ENCODE data around the gene KIF2C.
A peak's percentile ranks its signal among the peaks of the same experiment; 100 is the strongest.
"Not testable (repeated sequence)": the region's sequence is repeated elsewhere in the genome, so short reads cannot be mapped to it uniquely, and the experiment has no call there.

KIF2C gene

GRCh38 chr1:44798481-44799365 is 59.1 kb downstream of the KIF2C start:
- DNase-seq, result no peak

GRCh38 chr1:44799770-44800584 is 60.3 kb downstream of the KIF2C start, which contains the start of gene PLK3:
Gene PLK3 (plus strand): TSS chr1:44800377. CDS start chr1:44800464, 87 bp downstream.
- peak; percentile 95 to 97 (median 96) for DNase-seq

- DNase-seq, result peak in 1 of 4 experiments; percentile 15
These were observed 62.1 kb downstream of the KIF2C start for GRCh38 chr1:44801491-44802305.

GRCh38 chr1:44802306-44803061 is 62.8 kb downstream of the KIF2C start:
- no peak for DNase-seq

- no peak for DNase-seq
These were observed 63.4 kb downstream of the KIF2C start for GRCh38 chr1:44803062-44803311.

- no peak for DNase-seq
These were observed 63.9 kb downstream of the KIF2C start for GRCh38 chr1:44803312-44804095.

- no peak for DNase-seq
These were observed 65.8 kb downstream of the KIF2C start for GRCh38 chr1:44805311-44806024.

- no peak for DNase-seq
These were observed 66.5 kb downstream of the KIF2C start for GRCh38 chr1:44806025-44806703.

- DNase-seq, result peak in 1 of 4 experiments; percentile 24
These were observed 67.2 kb downstream of the KIF2C start, which contains the start of gene DYNLT4 for GRCh38 chr1:44806704-44807363. Gene DYNLT4 (minus strand): TSS chr1:44807351. CDS start chr1:44806668, 683 bp downstream.

- peak; percentile 36 to 84 (median 73) for DNase-seq
These were observed 67.9 kb downstream of the KIF2C start for GRCh38 chr1:44807364-44808062.

GRCh38 chr1:44808063-44808937 is 68.7 kb downstream of the KIF2C start, which contains the start of gene BTBD19:
Gene BTBD19 (plus strand): TSS chr1:44808523. CDS start chr1:44808821, 298 bp downstream.
- peak in 3 of 4 experiments; percentile 48 to 66 (median 53) for DNase-seq

GRCh38 chr1:44808938-44809917 is 69.6 kb downstream of the KIF2C start:
- DNase-seq, result peak; percentile 34 to 76 (median 60)

GRCh38 chr1:44810101-44810761 is 70.6 kb downstream of the KIF2C start:
- no peak for DNase-seq

GRCh38 chr1:44810762-44811105 is 71.1 kb downstream of the KIF2C start:
- not testable (repeated sequence) for DNase-seq

- DNase-seq, result no peak
These were observed 71.6 kb downstream of the KIF2C start for GRCh38 chr1:44811234-44811633.

Data from activated naive CD4-positive, alpha-beta T cell (primary cell).